Stimulated activated CD4-positive, alpha-beta T cell treated with anti-CD3 and anti-CD28 coated beads, Interleukin-2, amount 100 ng/mL, for 24 hours (primary cell): Measurements from ENCODE around the gene MB21D2.
"Not testable (repeated sequence)": the region's sequence is repeated elsewhere in the genome, so short reads cannot be mapped to it uniquely, and the experiment has no call there.

Source experiments
- DNase-seq, 2 donors: peaks; one replicate each; pipeline ENCODE4 v3.0.0-alpha.2; 2020

Gene MB21D2

DNA sequence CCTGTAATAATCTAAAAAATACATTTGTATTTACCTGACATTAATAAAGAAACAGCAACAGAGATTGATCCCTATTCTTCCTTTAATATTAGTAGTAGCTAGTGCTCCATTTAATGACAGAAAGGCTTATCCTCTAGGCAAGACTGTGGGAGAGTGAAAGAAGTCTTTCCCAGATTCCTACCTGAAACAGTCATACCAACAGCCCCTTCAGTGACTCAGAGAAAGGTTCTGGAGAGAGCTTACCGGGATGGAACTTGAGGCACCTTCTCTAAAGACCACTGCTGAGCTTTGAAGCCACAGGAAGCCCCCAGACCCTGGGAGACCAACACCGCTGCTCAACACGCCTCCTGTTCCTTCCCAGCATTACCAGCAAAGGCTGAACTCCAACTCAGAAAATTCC, 123.4 kb downstream of the MB21D2 start:
- no peak for DNase-seq

- DNase-seq = not testable (repeated sequence)
These were observed 128.7 kb downstream of the MB21D2 start for GRCh38 chr3:192788816-192789515.

GRCh38 chr3:192778508-192778907, 139.1 kb downstream of the MB21D2 start:
- no peak for DNase-seq

GRCh38 chr3:192774341-192774740, 143.3 kb downstream of the MB21D2 start:
- not testable (repeated sequence) for DNase-seq

DNA sequence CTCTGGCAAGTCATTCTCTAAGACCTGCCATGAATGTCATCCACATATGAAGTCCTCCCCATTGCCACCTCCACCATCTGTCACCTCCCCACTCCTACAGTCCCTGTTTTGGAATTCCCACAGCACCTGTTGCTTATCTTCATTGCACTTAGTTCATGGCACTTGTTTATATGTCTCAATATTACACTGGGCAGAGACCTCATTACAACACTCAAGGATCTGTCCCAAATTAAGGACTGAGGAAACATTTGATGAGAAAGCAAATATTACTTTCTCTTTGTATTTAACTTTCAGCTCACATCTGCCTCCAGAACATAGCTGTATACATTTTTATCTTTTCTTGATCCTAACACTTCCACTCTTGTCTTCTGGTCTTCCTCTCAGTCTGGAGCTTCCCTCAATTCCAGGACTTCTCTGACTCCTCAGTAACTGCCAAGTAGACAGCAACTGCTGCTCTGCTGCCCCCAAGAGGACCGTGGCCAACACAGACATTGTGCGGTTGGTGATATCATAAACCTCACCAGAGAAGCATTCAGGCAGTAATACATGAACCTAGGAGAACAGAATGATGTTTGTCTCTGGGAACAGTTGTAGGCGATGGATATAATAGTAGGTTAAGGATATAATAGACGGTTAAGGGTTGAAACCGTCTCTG, 145.3 kb downstream of the MB21D2 start:
- DNase-seq = no peak

- no peak for DNase-seq
These were observed 159.0 kb downstream of the MB21D2 start for GRCh38 chr3:192758654-192759053.

GRCh38 chr3:192751148-192751547, 166.5 kb downstream of the MB21D2 start:
- no peak for DNase-seq

DNA sequence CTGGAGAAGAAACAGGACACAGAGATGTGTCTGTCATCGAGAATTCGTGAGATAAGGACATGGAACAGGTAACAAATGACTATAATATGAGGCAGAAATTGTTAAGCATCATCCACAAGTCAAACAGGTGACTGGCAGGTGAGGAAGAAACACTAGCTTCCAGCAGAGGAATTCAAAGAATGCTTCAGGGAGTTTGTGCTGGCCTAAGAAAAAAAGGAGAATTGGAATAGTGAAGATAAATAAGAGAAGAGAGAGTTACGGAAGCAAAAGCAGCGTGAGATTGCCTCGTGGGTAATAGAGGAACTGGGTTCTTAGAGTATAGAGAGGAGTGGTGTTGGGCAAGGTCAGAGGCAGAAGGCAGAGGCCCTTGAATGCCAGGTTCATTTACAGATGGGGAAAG, 167.5 kb downstream of the MB21D2 start:
- no peak for DNase-seq

DNA sequence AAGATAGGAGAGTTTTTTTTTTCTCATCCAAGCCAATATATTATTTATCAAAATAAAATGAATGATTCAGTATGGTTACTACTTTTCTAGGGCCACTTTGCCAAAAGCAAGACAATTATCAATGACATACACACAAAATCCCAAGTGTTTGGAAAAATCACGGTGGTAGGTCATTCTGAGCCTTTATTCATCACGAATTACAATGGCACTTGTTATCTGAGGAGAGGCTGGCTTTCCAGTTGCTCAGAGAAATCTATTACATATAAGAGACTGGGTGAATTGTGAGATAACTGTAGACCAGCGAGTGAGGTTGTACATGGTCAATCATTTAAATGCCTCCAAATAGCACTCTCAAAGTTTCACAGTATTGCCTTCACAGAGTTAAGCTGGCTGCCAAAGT, 169.9 kb downstream of the MB21D2 start:
- no peak for DNase-seq

- no peak for DNase-seq
These were observed 170.5 kb downstream of the MB21D2 start for GRCh38 chr3:192747145-192747544.
